ENCODE results near the gene LMOD2.

LMOD2 gene

GRCh38 chr7:123679614-123680013 lies 23.9 kb downstream of the LMOD2 start:
- no peak for DNase-seq
- no peak overlapping the region for H2AFZ ChIP-seq (ENCODE audit: low read length)
- no peak overlapping the region for H3K9ac ChIP-seq (ENCODE audit: low read length)
- H3K9me3 ChIP-seq (replicated peaks; ENCODE audit: insufficient read depth, low read length): no peaks in the 10 kb centered on the region
- no peak overlapping the region for H3K27ac ChIP-seq (ENCODE audit: low read length)
- no peak overlapping the region for H3K4me2 ChIP-seq (ENCODE audit: low read depth, low read length)
- H3K79me2 ChIP-seq (ENCODE audit: low read length): no peaks in the 10 kb centered on the region
- no peaks in the 10 kb centered on the region for H4K20me1 ChIP-seq (ENCODE audit: insufficient read depth, low read length)
- TF ChIP-seq EZH2phosphoT487 (IDR thresholded peaks at IDR 0.05; ENCODE audit: low read length): no peak
- no peak for TF ChIP-seq CTCF (IDR thresholded peaks at IDR 0.05; ENCODE audit: low read length)
- no peak for TF ChIP-seq EZH2 (optimal IDR thresholded peaks at IDR 0.05; ENCODE audit: low read depth, low read length)
- H3K27me3 ChIP-seq (replicated peaks; ENCODE audit: insufficient read depth, low read length): no peaks in the 10 kb centered on the region
- H3K4me3 ChIP-seq (ENCODE audit: low read length): no peak overlapping the region
- H3K36me3 ChIP-seq (replicated peaks; ENCODE audit: insufficient read depth, low read length): no peaks in the 10 kb centered on the region; the same call in 1 of the 2 replicates
- H3K9me2 ChIP-seq (replicated peaks; ENCODE audit: insufficient read depth, low read length): no peaks in the 10 kb centered on the region
- no peaks in the 10 kb centered on the region for H3K4me1 ChIP-seq (ENCODE audit: low read length)
- H3F3A ChIP-seq (ENCODE audit: insufficient read depth, low read length): 0 out of 2 replicates have a peak, but pooled peaks cover 5% of the 10 kb centered on the region

- TF ChIP-seq EZH2 (optimal IDR thresholded peaks at IDR 0.05; ENCODE audit: low read depth, low read length): no peak
- TF ChIP-seq CTCF (IDR thresholded peaks at IDR 0.05; ENCODE audit: low read length): no peak
- TF ChIP-seq EZH2phosphoT487 (IDR thresholded peaks at IDR 0.05; ENCODE audit: low read length): no peak
- Histone ChIP-seq H4K20me1 (ENCODE audit: insufficient read depth, low read length) (no peaks in the 10 kb centered on the region), H3K4me1 (ENCODE audit: low read length) (no peaks in the 10 kb centered on the region), H3K27me3 (replicated peaks; ENCODE audit: insufficient read depth, low read length) (no peaks in the 10 kb centered on the region), H3K4me3 (ENCODE audit: low read length) (no peak overlapping the region), H3K9ac (ENCODE audit: low read length) (no peak overlapping the region), H3K27ac (ENCODE audit: low read length) (no peak overlapping the region), H3K9me2 (replicated peaks; ENCODE audit: insufficient read depth, low read length) (no peaks in the 10 kb centered on the region), H2AFZ (ENCODE audit: low read length) (no peak overlapping the region), H3K36me3 (replicated peaks; ENCODE audit: insufficient read depth, low read length) (peaks cover 3% of the 10 kb centered on the region; the same call in 1 of the 2 replicates), H3K4me2 (ENCODE audit: low read depth, low read length) (no peak overlapping the region), H3K79me2 (ENCODE audit: low read length) (no peaks in the 10 kb centered on the region), H3K9me3 (replicated peaks; ENCODE audit: insufficient read depth, low read length) (no peaks in the 10 kb centered on the region), H3F3A (ENCODE audit: insufficient read depth, low read length) (0 out of 2 replicates have a peak, but pooled peaks cover 5% of the 10 kb centered on the region)
- no peak for DNase-seq
Measured at GRCh38 chr7:123680580-123680979, 24.9 kb downstream of the LMOD2 start.

GRCh38 chr7:123681561-123681960 lies 25.9 kb downstream of the LMOD2 start:
- Histone ChIP-seq H3K4me1 (ENCODE audit: low read length) (no peaks in the 10 kb centered on the region), H4K20me1 (ENCODE audit: insufficient read depth, low read length) (no peaks in the 10 kb centered on the region), H3K27me3 (replicated peaks; ENCODE audit: insufficient read depth, low read length) (no peaks in the 10 kb centered on the region), H3K27ac (ENCODE audit: low read length) (no peak overlapping the region), H2AFZ (ENCODE audit: low read length) (no peak overlapping the region), H3K36me3 (replicated peaks; ENCODE audit: insufficient read depth, low read length) (peaks cover 3% of the 10 kb centered on the region; the same call in 1 of the 2 replicates), H3K4me2 (ENCODE audit: low read depth, low read length) (no peak overlapping the region), H3F3A (ENCODE audit: insufficient read depth, low read length) (0 out of 2 replicates have a peak, but pooled peaks cover 5% of the 10 kb centered on the region), H3K79me2 (ENCODE audit: low read length) (no peaks in the 10 kb centered on the region), H3K4me3 (ENCODE audit: low read length) (no peak overlapping the region), H3K9ac (ENCODE audit: low read length) (no peak overlapping the region), H3K9me3 (replicated peaks; ENCODE audit: insufficient read depth, low read length) (no peaks in the 10 kb centered on the region), H3K9me2 (replicated peaks; ENCODE audit: insufficient read depth, low read length) (no peaks in the 10 kb centered on the region)
- DNase-seq: no peak
- TF ChIP-seq EZH2 (optimal IDR thresholded peaks at IDR 0.05; ENCODE audit: low read depth, low read length) (no peak), EZH2phosphoT487 (IDR thresholded peaks at IDR 0.05; ENCODE audit: low read length) (no peak), CTCF (IDR thresholded peaks at IDR 0.05; ENCODE audit: low read length) (no peak)
